ENCODE data around the gene RAI1. TPM values are rescaled to one million over a fixed set of nuclear protein-coding genes. Genes with fewer than 3 reads are reported as not detected.
A peak's percentile ranks its signal among the peaks of the same experiment; 100 is the strongest.

RAI1 gene
- total RNA-seq, 1 donor from 2014 or later, result 33.5 TPM

DNA sequence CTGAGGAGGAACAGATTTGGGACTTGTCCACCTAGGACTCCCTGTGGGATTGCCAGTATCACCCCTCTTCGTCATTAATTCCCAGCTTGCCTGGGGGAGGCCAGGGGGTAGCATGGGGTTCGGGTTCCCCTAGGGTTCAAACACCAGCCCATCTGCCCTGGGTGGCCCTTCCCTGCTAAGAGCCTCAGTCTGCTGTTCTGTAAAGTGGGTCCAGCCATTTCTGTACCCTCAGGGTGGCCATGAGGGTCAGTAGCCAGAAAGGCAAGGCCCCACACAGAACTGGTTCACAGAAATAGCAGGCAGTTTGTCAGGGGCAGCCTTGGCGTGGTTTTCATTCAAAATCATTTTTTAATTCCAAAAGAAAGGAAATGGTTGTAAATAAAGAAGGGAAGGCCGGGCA lies 62.9 kb downstream of the RAI1 start:
- H3K4me1 Mint-ChIP-seq (ENCODE audit: low read depth), result peaks cover 9% of the 10 kb centered on the region
- intact Hi-C loops (cut with micrococcal nuclease), result no loop called here
- H3K27me3 Mint-ChIP-seq (ENCODE audit: low read depth), result peaks cover 3% of the 10 kb centered on the region
- no peak for DNase-seq (ENCODE audit: low spot score)
- H3K9me3 Mint-ChIP-seq, result no peaks in the 10 kb centered on the region
- no peak overlapping the region for H3K27ac Mint-ChIP-seq
- H3K36me3 Mint-ChIP-seq (ENCODE audit: low read depth), result no peaks in the 10 kb centered on the region
- no peak overlapping the region for H3K4me3 Mint-ChIP-seq (ENCODE audit: low read depth)

DNA sequence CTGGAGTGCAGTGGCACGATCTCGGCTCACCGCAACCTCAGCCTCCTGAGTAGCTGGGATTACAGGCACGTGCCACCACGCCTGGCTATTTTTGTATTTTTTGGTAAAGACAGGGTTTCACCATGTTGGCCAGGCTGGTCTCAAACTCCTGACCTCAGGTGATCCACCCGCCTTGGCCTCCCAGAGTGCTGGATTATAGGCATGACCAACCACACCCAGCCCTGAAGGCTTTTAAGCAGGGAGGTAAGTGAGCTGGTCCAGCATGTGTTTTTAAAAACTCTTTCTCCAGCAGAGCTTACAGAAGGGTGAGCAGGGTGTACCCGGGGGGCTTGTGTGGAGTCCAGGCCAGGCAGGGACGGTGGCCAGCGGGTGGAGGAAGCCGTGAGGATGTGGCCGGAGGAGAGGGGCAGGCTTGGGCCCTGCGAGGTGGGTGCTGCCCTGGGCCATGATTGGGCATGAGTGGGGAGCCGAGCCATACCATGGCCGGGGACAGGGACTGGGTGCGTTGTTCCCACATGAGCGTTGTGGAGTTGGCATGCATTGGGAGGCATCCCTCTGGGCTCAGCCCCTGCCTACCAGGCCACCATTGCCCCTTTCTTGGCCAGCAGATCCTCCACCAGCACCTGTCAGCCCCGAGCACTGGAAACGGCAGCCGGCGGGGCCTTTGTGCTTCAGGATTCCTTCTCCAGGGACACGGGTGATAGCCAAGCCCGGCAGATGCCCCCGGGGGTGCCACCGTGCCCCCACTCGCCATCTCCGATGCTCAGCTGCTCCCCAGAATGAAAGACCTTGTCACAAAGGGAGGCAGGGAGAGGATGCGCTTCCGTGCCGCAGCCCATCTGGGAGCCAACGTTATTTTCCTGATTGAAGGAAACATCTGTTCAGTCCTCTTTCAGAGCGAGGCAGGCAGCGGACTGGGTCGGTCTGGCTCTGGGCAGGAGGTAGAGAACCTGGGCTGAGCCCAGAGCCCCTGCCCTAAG lies 64.5 kb downstream of the RAI1 start:
- Mint-ChIP-seq H3K27me3 (ENCODE audit: low read depth) (peaks cover 3% of the 10 kb centered on the region), H3K4me3 (ENCODE audit: low read depth) (no peak overlapping the region)

DNA sequence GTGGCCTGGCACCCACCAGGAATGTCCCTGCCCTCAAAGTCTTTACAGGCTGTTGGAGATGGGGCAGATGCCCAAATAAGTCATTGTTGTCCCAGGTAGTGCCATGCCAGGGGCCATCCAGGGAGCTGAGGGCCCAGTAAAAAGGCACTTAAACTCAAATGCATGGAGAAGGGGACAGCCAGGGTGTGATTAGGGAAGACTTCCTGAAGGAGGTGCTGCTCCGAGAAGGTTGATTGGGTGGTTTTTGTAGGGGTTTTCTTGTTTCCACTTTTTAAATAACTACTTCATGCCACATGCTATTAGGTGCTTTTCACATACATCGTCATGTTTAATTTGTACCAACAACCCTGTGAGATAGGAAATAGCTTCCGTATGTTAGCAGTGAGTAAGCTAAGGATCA lies 66.9 kb downstream of the RAI1 start:
- Mint-ChIP-seq H3K9me3 (no peaks in the 10 kb centered on the region), H3K27me3 (ENCODE audit: low read depth) (no peaks in the 10 kb centered on the region), H3K4me1 (ENCODE audit: low read depth) (peaks cover 30% of the 10 kb centered on the region), H3K4me3 (ENCODE audit: low read depth) (no peak overlapping the region), H3K36me3 (ENCODE audit: low read depth) (no peaks in the 10 kb centered on the region), H3K27ac (no peak overlapping the region)
- DNase-seq (ENCODE audit: low spot score), result no peak
- intact Hi-C loops (cut with micrococcal nuclease), result no loop called here

More for the DNA sequence above, 64.5 kb downstream of the RAI1 start:
- intact Hi-C loops (cut with micrococcal nuclease), result no loop called here
- Mint-ChIP-seq H3K4me1 (ENCODE audit: low read depth) (peaks cover 14% of the 10 kb centered on the region), H3K9me3 (no peaks in the 10 kb centered on the region), H3K36me3 (ENCODE audit: low read depth) (no peaks in the 10 kb centered on the region), H3K27ac (no peak overlapping the region)
- DNase-seq (ENCODE audit: low spot score), result no peak

DNA sequence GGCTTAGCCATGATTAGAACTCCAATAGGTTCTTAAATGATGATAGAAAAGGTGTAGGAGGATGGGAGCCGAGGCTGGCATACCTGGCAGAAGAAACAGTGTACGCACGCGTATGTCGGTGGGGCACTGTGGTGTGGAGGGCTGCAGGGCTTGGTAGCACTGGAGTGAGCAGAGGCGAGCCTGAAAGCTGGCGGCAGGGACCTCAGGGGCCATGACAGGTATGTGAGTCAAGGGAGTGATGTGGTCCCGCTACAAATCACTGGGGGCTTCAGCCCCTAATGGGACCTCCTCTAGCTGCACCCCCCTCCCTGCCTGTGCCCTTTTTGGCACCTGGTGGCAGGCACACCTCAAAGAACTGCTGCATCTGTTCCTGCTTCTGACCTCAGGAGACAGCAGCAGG lies 67.3 kb downstream of the RAI1 start:
- peaks cover 34% of the 10 kb centered on the region for H3K4me1 Mint-ChIP-seq (ENCODE audit: low read depth)
- H3K36me3 Mint-ChIP-seq (ENCODE audit: low read depth), result no peaks in the 10 kb centered on the region
- no peaks in the 10 kb centered on the region for H3K27me3 Mint-ChIP-seq (ENCODE audit: low read depth)
- no peaks in the 10 kb centered on the region for H3K9me3 Mint-ChIP-seq
- no peak overlapping the region for H3K4me3 Mint-ChIP-seq (ENCODE audit: low read depth)
- no peak for DNase-seq (ENCODE audit: low spot score)
- intact Hi-C loops (cut with micrococcal nuclease), result no loop called here
- H3K27ac Mint-ChIP-seq, result no peak overlapping the region

DNA sequence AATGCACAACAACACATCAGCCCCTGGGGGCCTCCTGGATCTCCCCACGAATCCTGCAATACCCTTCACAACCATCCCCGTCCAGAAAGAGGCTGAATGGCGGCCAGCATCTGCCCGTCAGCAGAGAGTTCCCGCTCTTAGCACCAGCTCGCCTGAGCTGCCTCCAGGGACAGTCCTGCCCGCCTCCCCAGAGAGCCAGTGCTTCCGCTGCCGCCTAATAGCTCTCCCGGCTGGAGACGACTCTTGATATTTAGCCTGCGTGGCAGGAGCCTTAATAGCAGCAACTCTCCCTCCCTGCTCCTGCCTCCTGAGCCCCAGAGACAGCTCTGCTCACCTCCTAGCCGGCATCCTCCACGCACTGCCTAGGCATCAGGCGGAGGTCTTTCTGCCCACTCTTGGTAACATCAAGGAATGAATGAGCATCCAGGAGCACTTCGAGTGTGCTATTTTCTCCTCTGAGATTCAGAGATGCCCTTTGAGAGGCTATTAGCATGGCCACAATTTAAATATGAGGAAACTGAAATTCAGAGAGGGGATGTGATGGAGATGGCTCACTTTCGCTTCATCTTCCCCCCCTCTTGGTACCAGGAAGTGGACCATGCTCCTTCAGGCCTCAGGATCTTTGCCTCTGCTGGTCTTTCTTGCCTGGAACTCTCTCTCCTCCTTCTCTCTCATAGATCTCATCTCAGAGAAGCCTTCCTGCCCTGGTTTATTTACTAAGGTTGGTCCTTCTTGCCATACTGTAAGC lies 67.9 kb downstream of the RAI1 start:
- DNase-seq (ENCODE audit: low spot score), result no peak
- H3K27me3 Mint-ChIP-seq (ENCODE audit: low read depth), result no peaks in the 10 kb centered on the region
- H3K27ac Mint-ChIP-seq, result peak overlapping the region; percentile 58
- H3K4me1 Mint-ChIP-seq (ENCODE audit: low read depth), result peaks cover 35% of the 10 kb centered on the region
- H3K36me3 Mint-ChIP-seq (ENCODE audit: low read depth), result no peaks in the 10 kb centered on the region
- H3K4me3 Mint-ChIP-seq (ENCODE audit: low read depth), result no peak overlapping the region
- no peaks in the 10 kb centered on the region for H3K9me3 Mint-ChIP-seq
- intact Hi-C loops (cut with micrococcal nuclease), result no loop called here

DNA sequence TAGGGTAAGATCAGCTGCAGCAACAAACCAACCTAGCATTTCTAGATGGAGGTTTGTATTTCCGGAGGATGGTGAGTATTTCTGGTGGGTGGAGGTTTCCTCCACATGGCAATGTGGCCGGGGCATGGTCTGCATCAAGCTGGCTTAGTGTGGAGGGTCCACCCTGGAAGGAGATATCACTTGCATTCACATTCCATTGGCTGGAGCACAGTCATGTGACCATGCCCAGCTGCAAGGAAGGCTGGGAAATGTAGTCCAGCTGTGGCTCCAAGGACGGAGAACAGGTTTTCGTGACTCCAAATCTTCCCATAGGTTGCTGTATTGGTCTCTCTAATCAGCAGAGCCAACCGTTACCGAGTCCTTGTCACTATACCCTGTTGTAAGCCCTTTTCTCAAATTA lies 68.7 kb downstream of the RAI1 start:
- Mint-ChIP-seq H3K36me3 (ENCODE audit: low read depth) (no peaks in the 10 kb centered on the region), H3K4me1 (ENCODE audit: low read depth) (peaks cover 35% of the 10 kb centered on the region), H3K9me3 (no peaks in the 10 kb centered on the region), H3K27me3 (ENCODE audit: low read depth) (no peaks in the 10 kb centered on the region), H3K4me3 (ENCODE audit: low read depth) (peak overlapping the region; percentile 2), H3K27ac (peak overlapping the region; percentile 58)
- intact Hi-C loops (cut with micrococcal nuclease), result loop anchor here (1.0 to 5.0 kb wide), 5 partner anchors 37 to 222 kb away; partner anchors contain the start of genes DRC3, PEMT and TOM1L2
- DNase-seq (ENCODE audit: low spot score), result peak; percentile 46

DNA sequence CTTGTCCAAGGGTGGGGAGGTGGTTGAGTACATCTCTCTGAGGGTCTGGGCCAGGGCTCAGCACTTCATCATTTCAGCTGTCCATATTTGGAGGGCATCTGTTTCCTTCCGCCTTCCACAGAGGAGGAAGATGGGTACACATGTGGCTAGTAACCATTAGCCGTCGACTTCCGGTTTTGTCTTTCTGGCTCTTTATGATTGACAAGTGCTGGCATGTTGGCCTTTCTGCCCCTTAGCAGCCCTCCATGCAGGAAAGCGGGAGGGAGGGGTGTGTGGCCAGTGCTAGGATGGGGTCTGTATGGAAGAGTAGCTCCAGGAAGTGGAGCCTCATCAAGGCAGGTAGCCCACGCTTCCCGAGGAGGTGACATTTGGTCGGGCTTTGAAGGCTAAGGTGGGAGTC lies 69.6 kb downstream of the RAI1 start:
- Mint-ChIP-seq H3K4me1 (ENCODE audit: low read depth) (peaks cover 35% of the 10 kb centered on the region), H3K27me3 (ENCODE audit: low read depth) (no peaks in the 10 kb centered on the region), H3K4me3 (ENCODE audit: low read depth) (peak overlapping the region; percentile 76), H3K27ac (peak overlapping the region; percentile 93), H3K9me3 (no peaks in the 10 kb centered on the region), H3K36me3 (ENCODE audit: low read depth) (no peaks in the 10 kb centered on the region)
- intact Hi-C loops (cut with micrococcal nuclease), result loop anchor here (1.0 to 5.0 kb wide), 5 partner anchors 36 to 221 kb away; partner anchors contain the start of genes DRC3, PEMT and TOM1L2
- DNase-seq (ENCODE audit: low spot score), result peak; percentile 36

DNA sequence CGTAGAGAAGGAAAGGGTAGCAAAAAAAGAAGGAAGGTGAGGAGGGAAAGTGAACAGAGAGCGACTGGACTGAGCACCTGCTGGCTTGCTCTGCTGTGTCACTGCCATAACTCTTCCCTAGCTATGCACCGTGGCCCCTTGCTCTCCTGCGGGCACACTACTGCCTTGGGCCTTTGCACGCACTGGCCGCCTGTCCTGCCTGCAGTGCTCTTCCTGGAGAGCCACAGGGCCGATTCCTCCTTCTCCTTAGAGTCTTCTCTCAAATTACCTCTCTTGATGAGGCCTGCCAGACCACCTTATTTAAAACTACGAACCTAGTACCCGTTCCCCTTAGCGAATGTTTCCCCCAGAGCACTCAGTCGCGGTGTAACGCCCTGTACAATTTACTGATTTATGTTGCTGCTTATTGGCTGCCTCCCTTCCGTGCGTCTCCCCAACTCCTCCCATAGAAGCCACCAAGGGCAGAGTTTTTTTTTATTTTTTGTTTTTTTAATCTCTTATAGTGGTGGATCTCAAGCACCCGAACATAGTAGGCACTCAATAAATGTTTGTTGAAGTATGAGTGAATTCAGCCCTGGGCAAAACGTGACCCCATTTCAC lies 70.3 kb downstream of the RAI1 start:
- peak overlapping the region; percentile 76 for H3K4me3 Mint-ChIP-seq (ENCODE audit: low read depth)
- intact Hi-C loops (cut with micrococcal nuclease), result loop anchor here (1.0 to 5.0 kb wide), 5 partner anchors 36 to 159 kb away; partner anchors contain the start of gene PEMT
- H3K36me3 Mint-ChIP-seq (ENCODE audit: low read depth), result no peaks in the 10 kb centered on the region
- peak overlapping the region; percentile 93 for H3K27ac Mint-ChIP-seq
- H3K4me1 Mint-ChIP-seq (ENCODE audit: low read depth), result peaks cover 35% of the 10 kb centered on the region
- H3K27me3 Mint-ChIP-seq (ENCODE audit: low read depth), result no peaks in the 10 kb centered on the region
- no peaks in the 10 kb centered on the region for H3K9me3 Mint-ChIP-seq
- DNase-seq (ENCODE audit: low spot score), result peak; percentile 12

DNA sequence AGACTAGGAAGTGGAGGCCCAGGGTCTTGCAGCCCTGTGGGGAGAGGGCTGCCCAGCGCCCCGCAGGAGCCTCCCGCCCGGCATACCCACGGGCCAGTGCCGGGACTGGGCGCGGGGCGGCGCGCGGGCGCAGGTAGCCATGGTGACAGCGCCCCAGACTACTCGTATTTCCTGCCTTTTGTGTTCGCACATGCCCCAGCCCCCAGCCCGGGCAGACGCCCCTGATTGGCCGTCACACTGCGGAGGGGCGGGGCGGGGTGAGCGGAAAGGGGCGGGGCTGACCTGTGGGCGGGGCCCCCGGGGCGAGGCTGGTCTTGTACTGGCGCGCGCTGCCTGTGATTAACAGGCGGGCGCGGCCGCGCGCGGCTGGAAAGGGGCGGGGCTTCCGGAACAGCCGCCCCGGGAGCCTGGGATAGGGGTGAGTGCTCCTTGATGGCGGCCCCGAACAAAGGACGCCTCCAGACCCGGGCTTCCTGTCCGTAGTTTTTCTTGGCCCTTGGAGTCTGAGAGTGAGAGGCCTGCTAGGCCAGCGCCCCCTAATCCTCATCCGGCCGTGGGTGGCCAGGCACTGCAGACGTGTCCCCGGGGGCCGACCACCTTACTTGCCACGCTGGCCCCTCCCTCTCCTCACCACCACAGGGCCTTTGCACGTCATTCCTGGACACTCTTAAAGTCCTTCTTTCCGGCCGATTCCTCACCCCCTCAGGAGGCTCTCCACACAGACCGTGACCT lies 71.0 kb downstream of the RAI1 start:
- Mint-ChIP-seq H3K36me3 (ENCODE audit: low read depth) (no peaks in the 10 kb centered on the region), H3K4me1 (ENCODE audit: low read depth) (peaks cover 39% of the 10 kb centered on the region), H3K27ac (peak overlapping the region; percentile 93), H3K4me3 (ENCODE audit: low read depth) (peak overlapping the region; percentile 89), H3K9me3 (no peaks in the 10 kb centered on the region), H3K27me3 (ENCODE audit: low read depth) (no peaks in the 10 kb centered on the region)
- peak; percentile 96 for DNase-seq (ENCODE audit: low spot score)
- intact Hi-C loops (cut with micrococcal nuclease), result loop anchor here (1.0 to 5.0 kb wide), 4 partner anchors 35 to 160 kb away; partner anchors contain the start of gene PEMT

DNA sequence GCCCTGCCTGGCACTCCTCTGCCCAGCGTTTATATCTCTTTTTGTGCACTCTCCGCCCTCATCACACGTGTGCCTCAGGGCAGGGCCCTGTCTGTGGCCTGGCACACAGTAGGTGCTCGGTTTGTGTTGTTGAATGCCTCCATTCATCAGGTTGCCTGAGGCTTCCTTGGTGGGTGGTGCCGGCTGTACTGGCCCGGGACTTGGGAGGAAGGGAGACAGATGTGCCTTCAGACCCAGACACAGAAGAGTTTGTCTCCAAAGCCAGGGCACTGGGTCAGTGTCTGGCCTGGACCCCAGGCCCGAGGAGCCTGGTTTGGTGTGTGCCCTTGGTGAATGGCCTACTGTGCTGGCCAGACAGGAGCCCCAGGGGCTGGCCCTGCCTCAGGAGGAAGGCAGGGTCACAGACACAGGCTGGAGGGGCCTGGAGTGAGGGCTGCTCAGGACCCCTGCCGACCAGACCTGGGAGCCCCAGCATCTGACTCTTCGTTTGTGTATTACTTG lies 71.6 kb downstream of the RAI1 start:
- Mint-ChIP-seq H3K36me3 (ENCODE audit: low read depth) (no peaks in the 10 kb centered on the region), H3K4me1 (ENCODE audit: low read depth) (peaks cover 45% of the 10 kb centered on the region), H3K4me3 (ENCODE audit: low read depth) (peak overlapping the region; percentile 89), H3K27me3 (ENCODE audit: low read depth) (no peaks in the 10 kb centered on the region), H3K27ac (peak overlapping the region; percentile 68), H3K9me3 (no peaks in the 10 kb centered on the region)
- intact Hi-C loops (cut with micrococcal nuclease), result loop anchor here (1.0 to 5.0 kb wide), 4 partner anchors 34 to 161 kb away; partner anchors contain the start of gene PEMT
- no peak for DNase-seq (ENCODE audit: low spot score)

DNA sequence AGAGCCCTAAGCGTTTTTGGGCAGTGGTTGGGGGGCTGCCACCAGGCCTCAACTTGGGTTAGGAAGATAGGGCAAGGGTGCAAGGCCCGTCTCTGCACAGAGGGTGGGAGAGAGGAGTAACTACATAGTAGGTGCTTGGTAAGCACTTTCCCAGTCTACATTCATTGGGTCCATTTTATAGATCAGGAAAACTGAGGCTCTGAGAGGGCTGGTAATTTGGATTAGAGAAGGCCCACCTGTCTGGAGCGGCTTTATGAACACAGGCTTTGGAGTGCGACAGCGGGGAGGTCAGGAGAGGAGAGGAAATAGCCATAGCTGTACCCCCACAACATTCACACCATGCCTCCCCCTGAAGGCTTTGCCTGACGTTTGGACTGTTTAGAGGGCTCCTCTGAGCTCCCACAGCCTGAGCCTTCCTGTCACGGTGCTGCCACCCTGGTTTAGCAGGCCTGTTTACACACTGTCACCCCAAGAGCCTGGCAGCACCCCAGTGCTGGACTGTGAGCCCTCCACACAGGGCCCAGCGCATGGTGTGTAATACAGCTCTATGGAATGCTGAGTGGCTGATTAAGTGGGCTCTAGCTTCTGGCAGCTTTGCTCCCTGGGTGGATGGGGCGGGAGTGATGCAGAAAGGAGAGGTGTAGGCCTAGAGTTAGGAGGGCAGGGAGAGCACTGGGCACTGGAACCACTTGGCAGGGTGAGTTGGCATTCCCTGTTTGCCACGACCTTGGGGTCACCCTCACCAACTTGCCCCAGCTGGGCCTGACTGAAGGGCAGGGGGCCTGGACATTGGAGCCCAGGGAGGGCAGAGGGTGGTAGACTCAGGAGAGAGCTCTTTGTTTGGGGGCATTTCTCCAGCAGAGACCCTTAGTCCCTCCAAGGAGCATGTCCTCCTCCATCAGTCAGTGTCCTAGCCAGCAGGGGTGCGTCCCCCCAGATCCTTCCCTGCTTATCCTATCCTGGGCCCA lies 73.7 kb downstream of the RAI1 start:
- Mint-ChIP-seq H3K4me1 (ENCODE audit: low read depth) (peaks cover 42% of the 10 kb centered on the region), H3K4me3 (ENCODE audit: low read depth) (no peak overlapping the region), H3K27me3 (ENCODE audit: low read depth) (no peaks in the 10 kb centered on the region), H3K9me3 (no peaks in the 10 kb centered on the region), H3K27ac (no peak overlapping the region), H3K36me3 (ENCODE audit: low read depth) (no peaks in the 10 kb centered on the region)
- intact Hi-C loops (cut with micrococcal nuclease), result loop anchor here (5.0 kb wide), 3 partner anchors 32 to 163 kb away; partner anchors contain the start of gene PEMT
- no peak for DNase-seq (ENCODE audit: low spot score)
